Prostate gland (tissue), 2 donors: ENCODE results near the gene LZTR1. TPM values are rescaled to one million over a fixed set of nuclear protein-coding genes. Genes with fewer than 3 reads are reported as not detected.

Experiments
- DNase-seq: peaks from one replicate; pipeline ENCODE4 v3.0.0-alpha.2; 2019; ENCODE audit warnings: low spot score
- H3K27ac ChIP-seq, 2 donors: fragments of 200-600 bp; sonication (generic); 2 replicates each; pipeline ENCODE4 v1.5.1; 2017 to 2019
- H3K27me3 ChIP-seq: fragments of 200-600 bp; sonication (generic); replicated peaks from 2 replicates; pipeline ENCODE4 v1.5.1; 2019; ENCODE audit not compliant: insufficient read depth
- H3K36me3 ChIP-seq, 2 donors: fragments of 200-600 bp; sonication (generic); 1 replicate in 1 of 2; 2 replicates in 1 of 2; pipeline versions ENCODE4 v1.5.1 to v1.8.1; 2017 to 2019
- H3K4me1 ChIP-seq: fragments of 200-600 bp; sonication (generic); replicated peaks from 2 replicates; pipeline ENCODE4 v1.5.1; 2019
- H3K4me3 ChIP-seq, 2 donors: fragments of 200-600 bp; sonication (generic); 2 replicates each; pipeline ENCODE4 v1.5.1; 2017 to 2019
- H3K9me3 ChIP-seq: fragments of 200-600 bp; sonication (generic); 2 replicates; pipeline ENCODE4 v1.5.1; 2017
- CTCF ChIP-seq, 4 experiments: fragments of 200-600 bp in 2 of 4; fragments of 450-650 bp in 2 of 4; sonication (generic) in 2 of 4; IDR thresholded peaks; 1 replicate in 3 of 4; 2 replicates in 1 of 4; pipeline ENCODE4 v1.5.1; 2016 to 2019; ENCODE audit warnings: antibody characterized with exemption in 4 of 4, mild to moderate bottlenecking in 2 of 4, moderate library complexity in 2 of 4
- POLR2A ChIP-seq: fragments of 450-650 bp; IDR thresholded peaks from one replicate; pipeline ENCODE4 v1.6.1; 2016; ENCODE audit warnings: antibody characterized with exemption, mild to moderate bottlenecking
- POLR2AphosphoS5 ChIP-seq: sonication (generic); formaldehyde crosslinking; IDR thresholded peaks from one replicate; pipeline ENCODE4 v1.6.1; 2017; ENCODE audit warnings: antibody characterized with exemption
- WGBS: methylation state at CpG from one replicate; pipeline ENCODE4 v1.1.5; 2018; 5-methylcytosine and 5-hydroxymethylcytosine counted together
- intact Hi-C: fragments of 100-400 bp; cut with DNase I; formaldehyde crosslinking; loops from one replicate; pipeline ENCODE4 v1.14.2; 2022
- total RNA-seq, 2 donors: library from RNA; depleted of rRNA; stranded (reverse); fragments of >200 nt; gene quantifications; one replicate each; pipeline ENCODE4 v1.1.0, GENCODE V29; 2016

The LZTR1 gene
- total RNA-seq, 2 donors from 2014 or later, result 41.5 to 48.9 TPM

GRCh38 chr22:20979940-20980453 lies 2.1 kb upstream of the LZTR1 start:
- Histone ChIP-seq H3K4me3 (peak overlapping the region in 1 of 2 donors; percentile 11), H3K27me3 (no peaks in the 10 kb centered on the region), H3K4me1 (peaks cover 13% of the 10 kb centered on the region), H3K9me3 (no peaks in the 10 kb centered on the region), H3K36me3 (no peaks in the 10 kb centered on the region), H3K27ac (no peak overlapping the region)
- intact Hi-C loops, result loop anchor here (2.0 kb wide), 1 partner anchor 63 kb away; the partner anchor contains the start of gene CRKL
- TF ChIP-seq POLR2AphosphoS5 (no peak), CTCF (IDR thresholded peaks at IDR 0.05) (no peak)
- WGBS, result 35% methylated on average over 13 of the region's 13 CpGs
- no peak for DNase-seq

- no peaks in the 10 kb centered on the region for H3K27me3 ChIP-seq
- DNase-seq, result no peak
- H3K27ac ChIP-seq, result no peak overlapping the region
- WGBS, result 84% methylated on average over 4 of the region's 4 CpGs
- intact Hi-C loops, result loop anchor here (2.0 kb wide), 1 partner anchor 64 kb away; the partner anchor contains the start of gene CRKL
- no peaks in the 10 kb centered on the region for H3K36me3 ChIP-seq
- H3K4me3 ChIP-seq, result no peak overlapping the region
- H3K4me1 ChIP-seq, result peaks cover 13% of the 10 kb centered on the region
- H3K9me3 ChIP-seq, result no peaks in the 10 kb centered on the region
- TF ChIP-seq CTCF (IDR thresholded peaks at IDR 0.05) (no peak), POLR2AphosphoS5 (no peak), POLR2A (no peak)
These were observed 1.6 kb upstream of the LZTR1 start for GRCh38 chr22:20980523-20980922.

GRCh38 chr22:20980938-20981722 lies 967 bp upstream of the LZTR1 start:
- 65% methylated on average over 10 of the region's 10 CpGs for WGBS
- intact Hi-C loops, result loop anchor here (2.0 kb wide), 1 partner anchor 64 kb away; the partner anchor contains the start of gene CRKL
- Histone ChIP-seq H3K27me3 (no peaks in the 10 kb centered on the region), H3K4me1 (peaks cover 13% of the 10 kb centered on the region), H3K4me3 (peak overlapping the region; percentile 75 to 89), H3K27ac (peak overlapping the region; percentile 86 to 88), H3K9me3 (no peaks in the 10 kb centered on the region), H3K36me3 (no peaks in the 10 kb centered on the region)
- no peak for DNase-seq
- no peak for TF ChIP-seq CTCF (IDR thresholded peaks at IDR 0.05)
- TF ChIP-seq POLR2A, result no peak
- no peak for TF ChIP-seq POLR2AphosphoS5

GRCh38 chr22:20982563-20982882 lies 426 bp downstream of the LZTR1 start:
- intact Hi-C loops, result no loop called here
- H3K27ac ChIP-seq, result peak overlapping the region; percentile 86 to 88

More at GRCh38 chr22:20982563-20982882, 426 bp downstream of the LZTR1 start:
- Histone ChIP-seq H3K27me3 (no peaks in the 10 kb centered on the region), H3K36me3 (no peaks in the 10 kb centered on the region), H3K4me3 (peak overlapping the region; percentile 75 to 89), H3K9me3 (no peaks in the 10 kb centered on the region), H3K4me1 (peaks cover 13% of the 10 kb centered on the region)
- no peak for DNase-seq
- TF ChIP-seq POLR2A, result no peak
- no peak for TF ChIP-seq POLR2AphosphoS5
- TF ChIP-seq CTCF (IDR thresholded peaks at IDR 0.05), result no peak
- WGBS, result under 1% methylated on average over 12 of the region's 12 CpGs
